Suppressor macrophage treated with lipopolysaccharide for 4 hours (primary cell): Measurements from ENCODE around the gene ABI1.
A peak's percentile ranks its signal among the peaks of the same experiment; 100 is the strongest.
"Not testable (repeated sequence)": the region's sequence is repeated elsewhere in the genome, so short reads cannot be mapped to it uniquely, and the experiment has no call there.

Source experiments
- DNase-seq: peaks from one replicate; pipeline ENCODE4 v3.0.0-alpha.2; 2020

Gene ABI1

DNA sequence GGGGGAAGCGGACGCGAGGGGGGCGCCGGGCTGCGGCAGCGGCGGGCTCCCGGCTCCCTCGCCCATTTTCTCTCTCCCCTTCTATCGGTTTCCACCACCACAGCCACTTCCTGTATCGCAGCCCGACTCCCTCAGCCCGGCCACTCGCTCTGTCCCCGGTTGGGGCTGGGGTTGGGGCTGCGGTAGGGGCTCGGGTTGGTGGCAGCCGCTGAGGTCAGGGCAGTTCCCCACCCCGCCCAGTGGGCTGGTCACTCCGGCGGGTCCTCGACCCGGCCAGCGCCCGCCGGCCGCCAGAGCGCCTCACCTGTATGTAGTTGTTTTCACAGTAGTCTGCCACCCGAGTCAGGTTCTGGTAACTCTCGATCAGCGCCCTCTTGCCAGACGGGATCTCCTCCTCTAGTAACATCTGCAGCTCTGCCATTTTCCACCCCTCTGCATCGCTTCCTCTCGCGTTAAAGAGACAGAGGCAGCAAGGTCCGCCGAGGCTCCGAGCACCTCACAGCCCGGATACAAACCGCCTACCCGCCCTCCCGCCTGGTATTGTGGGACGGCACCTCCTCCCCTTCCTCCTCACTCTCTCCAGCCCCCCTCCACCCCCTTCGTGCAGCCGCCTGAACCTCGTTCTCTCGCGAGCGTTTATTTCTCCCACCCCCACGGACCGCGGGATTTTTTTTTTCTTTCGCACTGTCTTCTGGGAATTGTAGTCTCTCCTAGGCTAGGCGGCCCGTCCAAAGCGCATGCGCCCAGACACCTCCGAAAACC lies at the start of gene ABI1:
TSS of gene ABI1 (minus strand) at position 516 of the 762 bp plus-strand sequence. CDS start at position 421, 95 bp downstream.
- DNase-seq = peak; percentile 100

- no peak for DNase-seq
These were observed 49.0 kb upstream of the ABI1 start for GRCh38 chr10:26909753-26910152.

DNA sequence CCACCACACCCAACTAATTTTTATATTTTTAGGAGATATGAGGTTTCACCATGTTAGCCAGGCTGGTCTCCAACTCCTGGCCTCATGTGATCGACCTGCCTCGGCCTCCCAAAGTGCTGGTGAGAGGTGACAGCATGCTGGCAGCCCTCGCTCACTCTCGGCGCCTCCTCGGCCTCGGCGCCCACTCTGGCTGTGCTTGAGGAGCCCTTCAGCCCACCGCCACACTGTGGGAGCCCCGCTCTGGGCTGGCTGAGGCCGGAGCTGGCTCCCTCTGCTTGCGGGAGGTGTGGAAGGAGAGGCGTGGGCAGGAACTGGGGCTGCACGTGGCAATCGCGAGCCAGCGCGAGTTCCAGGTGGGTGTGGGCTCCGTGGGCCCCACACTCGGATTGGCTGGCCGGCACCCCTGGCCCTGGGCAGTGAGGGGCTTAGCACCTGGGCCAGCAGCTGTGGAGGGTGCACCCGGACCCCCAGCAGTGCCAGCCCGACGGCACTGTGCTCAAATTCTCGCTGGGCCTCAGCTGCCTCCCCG lies 44.6 kb upstream of the ABI1 start:
- DNase-seq = not testable (repeated sequence)

DNA sequence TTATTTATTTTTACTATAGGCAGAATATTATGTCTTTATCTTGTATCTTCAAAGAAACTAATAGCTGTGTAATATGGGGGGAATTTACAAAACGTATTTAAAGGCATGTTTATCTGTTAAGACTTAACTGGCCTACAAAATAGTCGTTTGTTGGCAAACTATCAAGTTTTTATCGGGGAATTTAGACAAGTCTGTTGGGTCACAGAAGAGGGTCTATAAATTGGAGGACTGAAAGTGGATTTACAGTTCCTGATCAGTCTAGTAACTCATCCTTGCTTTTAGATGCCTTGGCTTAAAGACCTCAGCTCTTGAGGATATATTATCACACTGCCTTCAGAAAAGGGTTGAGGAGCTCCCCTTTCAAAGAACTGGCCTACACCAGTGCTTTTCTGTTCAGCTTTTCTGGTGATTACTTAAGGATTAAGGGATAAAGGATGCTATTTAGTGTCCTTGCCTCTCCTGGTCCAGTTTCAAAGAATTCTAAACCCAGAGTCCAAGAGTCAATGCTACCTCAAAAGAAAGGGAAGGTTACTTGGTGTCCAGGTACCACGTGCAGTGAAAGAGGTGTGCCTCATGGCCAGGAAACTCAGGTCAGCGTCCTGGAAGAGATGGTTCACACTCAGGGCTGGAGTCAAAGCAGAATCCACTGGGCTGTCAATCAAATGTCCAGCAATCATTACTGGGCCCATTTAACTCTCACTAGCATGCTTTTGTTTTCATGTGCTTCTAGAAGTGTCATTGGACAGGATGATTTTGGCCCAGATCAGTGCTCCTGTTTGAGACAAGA lies 42.9 kb upstream of the ABI1 start:
- no peak for DNase-seq

- DNase-seq = not testable (repeated sequence)
These were observed 31.7 kb upstream of the ABI1 start for GRCh38 chr10:26892306-26892923.

DNA sequence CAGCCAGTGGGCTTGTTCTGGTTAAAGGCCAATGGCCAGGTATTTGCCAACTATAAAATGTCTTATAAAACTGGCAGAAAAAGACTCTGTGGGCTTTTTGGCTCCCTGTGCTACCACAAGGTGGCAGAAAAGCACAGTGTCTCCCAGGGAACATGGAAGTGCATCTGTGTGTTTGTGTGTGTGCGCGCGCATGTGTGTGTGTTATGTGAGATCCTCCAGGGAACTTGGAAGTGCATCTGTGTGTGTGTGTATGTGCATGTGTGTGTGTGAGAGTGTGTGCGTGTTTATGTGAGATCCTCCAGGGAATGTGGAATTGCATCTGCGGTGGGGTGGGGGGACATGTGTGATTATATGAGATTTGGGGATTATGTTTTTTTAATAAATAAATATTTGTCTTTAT lies 30.2 kb upstream of the ABI1 start:
- DNase-seq = peak; percentile 55

GRCh38 chr10:26887611-26888215 lies 27.0 kb upstream of the ABI1 start:
- DNase-seq = no peak

DNA sequence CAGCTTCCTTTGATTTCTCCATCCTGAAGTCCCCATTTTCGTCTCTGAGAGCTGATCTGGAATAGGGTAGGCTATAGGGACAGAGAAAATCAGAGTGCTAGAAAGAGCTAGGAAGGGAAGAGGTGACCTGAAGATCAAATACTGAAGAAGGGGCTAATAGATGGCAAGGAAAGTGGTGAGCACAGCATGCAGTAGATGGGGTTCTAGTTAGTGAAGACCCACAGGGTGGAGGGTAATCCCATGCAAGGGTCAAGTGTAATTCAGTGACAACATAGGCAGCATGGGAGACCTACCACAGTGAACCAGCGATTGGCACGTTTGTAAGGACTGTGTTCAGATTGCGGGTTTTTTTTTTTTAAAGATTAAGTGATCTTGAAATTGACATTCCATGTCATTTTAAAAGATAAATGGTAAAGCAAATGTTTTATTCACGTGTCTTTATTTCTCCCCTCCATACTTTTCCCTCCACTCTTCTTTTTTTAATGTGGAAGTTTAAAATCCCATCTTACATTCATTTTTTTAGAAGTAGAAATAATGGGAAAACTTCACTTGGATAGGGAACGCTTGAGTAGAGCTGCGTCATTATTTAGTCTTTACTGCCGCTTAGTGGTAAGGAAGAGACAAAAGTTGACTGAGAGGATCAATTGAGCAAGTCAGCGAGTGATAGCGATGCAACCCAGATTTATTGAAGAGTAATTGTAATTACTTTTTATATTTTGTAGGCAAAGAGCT lies 21.0 kb upstream of the ABI1 start:
- peak; percentile 73 for DNase-seq

DNA sequence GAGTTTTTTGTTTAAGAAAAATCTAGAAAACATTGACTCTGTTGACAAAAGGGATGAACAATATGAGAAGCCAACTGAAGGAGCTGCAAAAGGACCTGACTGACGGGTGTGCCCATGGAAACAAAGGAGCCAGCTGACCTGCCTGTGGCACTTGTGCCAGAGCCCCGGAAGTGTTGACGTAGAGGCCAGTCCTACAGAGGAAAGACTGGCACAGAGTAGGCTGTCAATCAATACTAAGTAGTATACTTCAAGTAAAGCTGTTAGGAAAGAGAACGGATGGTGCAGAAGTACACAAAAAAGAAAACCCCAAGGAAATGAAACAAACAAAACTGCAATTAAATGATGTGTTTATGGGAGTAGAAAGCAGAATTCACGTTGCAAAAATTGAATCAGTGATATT lies 19.0 kb upstream of the ABI1 start:
- DNase-seq = no peak

GRCh38 chr10:26870766-26871165 lies 10.0 kb upstream of the ABI1 start:
- no peak for DNase-seq

- DNase-seq = peak; percentile 46
These were observed 8.8 kb upstream of the ABI1 start for GRCh38 chr10:26869528-26869927.

- peak; percentile 19 for DNase-seq
These were observed 2.8 kb upstream of the ABI1 start for GRCh38 chr10:26863351-26864076.

DNA sequence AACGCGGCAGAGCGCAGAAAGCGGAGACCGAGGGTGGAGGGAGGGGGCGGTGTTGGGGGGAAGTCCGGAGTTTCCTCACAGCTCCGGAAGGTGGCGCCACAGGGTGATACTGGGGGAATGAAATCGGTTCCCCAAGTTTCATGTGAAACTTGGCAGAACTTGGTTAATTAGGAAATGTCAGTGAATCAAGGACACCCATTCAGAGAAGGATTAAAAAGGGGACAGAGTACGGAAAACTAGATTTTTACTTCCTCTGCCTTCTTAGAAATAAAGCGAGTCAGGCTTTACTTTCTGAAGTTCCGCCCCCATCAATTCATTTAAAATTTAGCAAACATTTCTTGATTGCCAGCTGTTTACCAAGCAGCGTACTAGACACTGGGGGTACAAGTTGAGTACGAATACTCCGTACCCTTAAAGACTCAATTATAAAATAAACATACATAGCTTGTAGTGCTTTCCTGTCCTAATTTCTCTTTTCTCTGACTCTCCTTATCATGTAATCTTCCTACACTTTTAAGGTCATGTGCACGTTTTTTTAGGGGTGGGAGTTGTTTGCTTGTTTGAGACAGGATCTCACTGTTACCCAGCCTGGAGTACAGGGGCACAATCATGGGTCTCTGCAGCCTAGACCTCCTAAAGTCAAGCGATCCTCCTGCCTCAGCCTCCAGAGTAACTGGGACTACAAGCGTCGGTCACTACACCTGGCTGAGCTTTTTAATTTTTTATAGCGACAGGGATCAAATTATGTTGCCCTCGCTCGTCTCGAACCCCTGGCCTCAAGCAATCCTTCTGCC lies 644 bp upstream of the ABI1 start:
- no peak for DNase-seq

DNA sequence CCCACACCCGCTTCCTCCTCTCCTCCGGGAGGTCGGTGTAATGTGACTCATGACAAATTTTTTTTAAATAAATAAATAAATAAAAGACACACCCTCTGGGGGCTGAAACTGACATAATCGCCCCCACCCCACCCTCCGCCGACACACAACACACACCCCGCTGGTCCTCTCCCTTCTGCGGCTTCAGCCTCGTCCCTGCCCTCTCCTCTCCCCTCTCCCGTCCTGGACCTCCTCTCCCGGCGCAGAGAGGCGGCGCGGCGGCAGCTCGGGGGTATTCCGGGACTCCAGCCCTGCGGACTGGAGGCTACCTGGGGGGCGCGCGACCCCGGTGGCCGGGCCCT lies 686 bp downstream of the ABI1 start:
- peak; percentile 80 for DNase-seq

DNA sequence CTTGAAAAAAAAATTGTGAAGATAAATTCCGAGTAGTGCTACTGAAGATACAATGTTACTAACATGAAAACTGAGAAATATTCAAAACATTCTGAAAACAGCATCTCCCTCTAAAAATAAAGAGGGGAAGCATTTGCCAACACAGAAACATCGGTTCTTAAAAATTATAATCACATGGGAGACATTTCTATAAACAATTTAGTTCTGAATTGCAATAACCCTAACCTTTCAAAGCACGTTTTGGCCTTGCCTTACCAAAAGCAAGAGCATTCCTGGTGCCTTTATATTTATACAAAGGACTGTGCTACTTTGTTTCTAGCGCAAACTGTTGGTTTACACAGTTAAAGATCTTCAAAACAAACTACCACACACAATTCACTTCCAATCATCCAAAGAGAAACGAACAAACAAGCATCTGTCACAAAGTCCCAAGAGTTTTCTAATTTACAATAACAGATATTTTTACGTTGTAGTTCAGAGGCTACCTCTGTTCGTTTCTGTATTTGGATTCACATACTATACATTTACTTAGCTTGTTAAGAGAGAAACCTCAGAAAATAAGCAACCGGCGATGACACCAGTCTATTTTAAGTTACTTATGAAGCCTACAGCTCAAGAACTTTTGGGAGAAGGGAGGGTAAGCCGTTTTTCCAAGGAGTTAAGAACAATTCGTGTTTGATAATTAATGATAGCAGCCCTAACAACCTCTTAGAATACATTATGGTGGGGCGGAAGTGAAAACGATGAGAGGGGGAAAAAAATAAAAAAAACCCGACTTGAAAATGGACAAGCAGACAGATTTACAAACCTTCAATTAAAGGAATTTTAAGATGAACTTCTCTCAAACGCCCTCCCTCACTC lies 1.3 kb downstream of the ABI1 start:
- DNase-seq = no peak

DNA sequence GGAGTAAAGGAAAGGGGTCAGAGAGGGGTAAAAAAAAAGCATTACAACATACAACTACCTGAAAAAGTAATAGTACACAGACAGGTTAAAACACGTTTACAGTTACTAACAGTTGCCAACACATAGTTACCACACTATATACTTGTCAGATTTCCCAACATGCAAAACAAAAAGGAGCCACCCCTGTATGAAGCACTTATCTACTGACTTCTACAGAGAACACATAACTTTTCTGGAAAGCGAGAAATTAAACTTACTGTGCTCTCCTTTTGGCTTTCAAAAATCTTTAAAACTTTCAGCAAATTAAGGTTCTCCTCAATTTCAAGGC lies 2.1 kb downstream of the ABI1 start:
- peak; percentile 40 for DNase-seq

GRCh38 chr10:26857991-26858706 lies 2.6 kb downstream of the ABI1 start:
- DNase-seq = peak; percentile 37

GRCh38 chr10:26857553-26857952 lies 3.2 kb downstream of the ABI1 start:
- not testable (repeated sequence) for DNase-seq

DNA sequence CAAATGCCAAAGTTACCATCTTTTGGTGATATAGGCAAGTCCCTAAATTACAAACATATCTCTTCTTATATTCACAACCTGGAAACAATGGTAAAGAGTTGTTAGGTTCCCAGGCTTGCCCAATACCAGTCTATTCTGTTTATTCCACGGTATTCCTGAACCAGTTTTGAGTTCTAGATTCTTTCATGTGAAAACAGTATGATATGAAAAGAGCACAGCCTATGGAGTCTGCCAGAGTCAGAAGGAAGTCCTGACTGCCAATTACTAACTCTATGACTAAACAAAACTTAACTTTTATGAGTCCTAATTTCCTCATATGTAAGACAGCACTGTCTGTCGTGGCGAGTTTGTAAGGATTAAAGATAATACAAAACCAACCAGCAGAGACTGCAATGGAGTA lies 5.6 kb downstream of the ABI1 start:
- DNase-seq = peak; percentile 65
